SK-N-SH (cell line): ENCODE data around the gene MYO18A. TPM values are rescaled to one million over a fixed set of nuclear protein-coding genes. Genes with fewer than 3 reads are reported as not detected.

Experiments used
- CTCF ChIA-PET: fragments of 300-600, 350-600 bp; formaldehyde crosslinking; extraction: SDS; loops from one replicate; lab custom pipeline; 2021; lab: Yijun Ruan, JAX
- POLR2A ChIA-PET: fragments of 350-600 bp; sonication (Branson Sonifier 250); formaldehyde crosslinking; extraction: SDS; loops from one replicate; lab custom pipeline; 2020; ENCODE audit warnings: antibody characterized with exemption, inconsistent platforms; lab: Yijun Ruan, JAX
- DNase-seq: peaks from one replicate; pipeline ENCODE4 v3.0.0; 2012
- H2AFZ ChIP-seq: fragments of 200-600 bp; sonication (generic); 2 replicates; pipeline ENCODE4 v1.8.1; 2016; ENCODE audit warnings: antibody characterized with exemption, mild to moderate bottlenecking, low read depth
- H3F3A ChIP-seq: fragments of 200-600 bp; sonication (generic); replicated peaks from 2 replicates; pipeline ENCODE3; 2016; ENCODE audit warnings: antibody characterized with exemption, mild to moderate bottlenecking; ENCODE audit not compliant: insufficient read depth
- H3K27ac ChIP-seq, 2 experiments: fragments of 200-500 bp in 1 of 2; fragments of 200-600 bp in 1 of 2; sonication (Bioruptor generic) in 1 of 2; sonication (generic), shearing (Covaris generic) in 1 of 2; 2 replicates each; pipeline versions ENCODE4 v1.5.1 to v1.6.1; 2014 to 2016; ENCODE audit warnings: low read depth in 2 of 2, inconsistent platforms in 1 of 2, low read length in 1 of 2, mild to moderate bottlenecking in 1 of 2, mixed read lengths in 1 of 2
- H3K27me3 ChIP-seq: fragments of 200-600 bp; sonication (generic), shearing (Covaris generic); 2 replicates; pipeline ENCODE4 v1.6.1; 2016; ENCODE audit warnings: mixed run types; ENCODE audit not compliant: insufficient read depth
- H3K36me3 ChIP-seq, 2 experiments: fragments of 200-500 bp in 1 of 2; fragments of 200-600 bp in 1 of 2; sonication (Bioruptor generic) in 1 of 2; sonication (generic) in 1 of 2; replicated peaks in 1 of 2; 2 replicates each; pipeline versions ENCODE3 to v1.5.1; 2014 to 2016; ENCODE audit warnings: low read length in 1 of 2, mild to moderate bottlenecking in 1 of 2; ENCODE audit not compliant: insufficient read depth in 2 of 2, control insufficient read depth in 1 of 2
- H3K4me1 ChIP-seq, 2 experiments: fragments of 200-500 bp in 1 of 2; fragments of 200-600 bp in 1 of 2; sonication (Bioruptor generic) in 1 of 2; sonication (generic), shearing (Covaris generic) in 1 of 2; 2 replicates each; pipeline versions ENCODE4 v1.5.1 to v1.6.1; 2014 to 2016; ENCODE audit warnings: low read depth in 1 of 2, low read length in 1 of 2, mixed run types in 1 of 2; ENCODE audit not compliant: insufficient read depth in 2 of 2, control insufficient read depth in 1 of 2
- H3K4me2 ChIP-seq: fragments of 200-600 bp; sonication (generic), shearing (Covaris generic); 2 replicates; pipeline ENCODE4 v1.6.1; 2017; ENCODE audit warnings: mixed run types
- H3K4me3 ChIP-seq, 2 experiments: fragments of 200-500 bp in 1 of 2; fragments of 200-600 bp in 1 of 2; sonication (Bioruptor generic) in 1 of 2; sonication (generic), shearing (Covaris generic) in 1 of 2; 2 replicates each; pipeline versions ENCODE4 v1.5.1 to v1.8.1; 2014 to 2016; ENCODE audit warnings: low read depth in 2 of 2, inconsistent platforms in 1 of 2, low read length in 1 of 2, mild to moderate bottlenecking in 1 of 2, mixed read lengths in 1 of 2, moderate library complexity in 1 of 2
- H3K79me2 ChIP-seq: fragments of 200-600 bp; sonication (generic); 2 replicates; pipeline ENCODE4 v1.8.1; 2017; ENCODE audit warnings: mild to moderate bottlenecking; ENCODE audit not compliant: insufficient read depth
- H3K9ac ChIP-seq: fragments of 200-600 bp; sonication (generic); 2 replicates; pipeline ENCODE4 v1.6.1; 2017; ENCODE audit warnings: mixed run types
- H3K9me2 ChIP-seq: fragments of 200-600 bp; sonication (generic); 2 replicates; pipeline ENCODE4 v1.6.1; 2017; ENCODE audit warnings: mixed run types
- H3K9me3 ChIP-seq: fragments of 200-600 bp; sonication (generic); 2 replicates; pipeline ENCODE4 v1.6.1; 2017; ENCODE audit warnings: mixed run types, mild to moderate bottlenecking, moderate library complexity
- H4K20me1 ChIP-seq: fragments of 200-600 bp; sonication (generic); 2 replicates; pipeline ENCODE4 v1.6.1; 2017; ENCODE audit warnings: mild to moderate bottlenecking, mixed run types; ENCODE audit not compliant: insufficient read depth
- CHD2 ChIP-seq: fragments of 150-350 bp; IDR thresholded peaks from 2 replicates; pipeline ENCODE4 v1.6.1; 2018; ENCODE audit warnings: low read length; ENCODE audit not compliant: partially characterized antibody
- FOSL2 ChIP-seq: IDR thresholded peaks from 2 replicates; pipeline ENCODE4 v1.4.0; 2012; ENCODE audit warnings: low read depth, mild to moderate bottlenecking, moderate library complexity, borderline replicate concordance
- GABPA ChIP-seq: IDR thresholded peaks from 2 replicates; pipeline ENCODE4 v1.4.0; 2012; ENCODE audit warnings: low read depth, mild to moderate bottlenecking
- MEF2A ChIP-seq: IDR thresholded peaks from 2 replicates; pipeline ENCODE4 v1.4.0; 2012; ENCODE audit warnings: low read depth, borderline replicate concordance
- MXI1 ChIP-seq: IDR thresholded peaks from 2 replicates; pipeline ENCODE4 v1.6.1; 2012; ENCODE audit warnings: mild to moderate bottlenecking, low read depth, low read length, improper control_type of control experiment
- NFIC ChIP-seq: IDR thresholded peaks from 2 replicates; pipeline ENCODE4 v1.4.0; 2012; ENCODE audit warnings: borderline replicate concordance
- RCOR1 ChIP-seq: fragments of 150-350 bp; IDR thresholded peaks from 2 replicates; pipeline ENCODE4 v1.6.1; 2017; ENCODE audit warnings: antibody characterized with exemption, low read length
- RXRA ChIP-seq: IDR thresholded peaks from 2 replicates; pipeline ENCODE4 v1.4.0; 2012; ENCODE audit warnings: low read depth, mild to moderate bottlenecking, borderline replicate concordance
- SIN3A ChIP-seq: IDR thresholded peaks from 2 replicates; pipeline ENCODE4 v1.6.1; 2012; ENCODE audit warnings: low read depth, mild to moderate bottlenecking, low read length, moderate library complexity, borderline replicate concordance
- SMC3 ChIP-seq: IDR thresholded peaks from 2 replicates; pipeline ENCODE4 v1.6.1; 2012; ENCODE audit warnings: low read depth, low read length, improper control_type of control experiment
- TCF12 ChIP-seq: IDR thresholded peaks from 2 replicates; pipeline ENCODE4 v1.4.0; 2012
- YY1 ChIP-seq: IDR thresholded peaks from 2 replicates; pipeline ENCODE4 v1.4.0; 2012; ENCODE audit warnings: low read depth, mild to moderate bottlenecking
- WGBS: methylation state at CpG from one replicate; pipeline ENCODE4 v1.1.6; 2017; ENCODE audit warnings: low lambda C conversion rate; 5-methylcytosine and 5-hydroxymethylcytosine counted together
- polyA plus RNA-seq, 3 experiments: library from polyadenylated mRNA; depleted of rRNA; stranded (reverse); fragments of >200 nt; gene quantifications; 2 replicates each; pipeline ENCODE4 v1.2.3, GENCODE V29; 2012
- TF ChIP-seq, protein P1 (sequence below): IDR thresholded peaks from 2 replicates; pipeline ENCODE4 v1.4.0; 2012; ENCODE audit warnings: low read depth, borderline replicate concordance
- TF ChIP-seq, protein P2 (sequence below): IDR thresholded peaks from 2 replicates; pipeline ENCODE4 v1.6.1; 2012; ENCODE audit warnings: mild to moderate bottlenecking, low read depth, low read length, moderate library complexity
- TF ChIP-seq, protein P3 (sequence below): fragments of 200-600 bp; sonication (generic); IDR thresholded peaks from 2 replicates; pipeline ENCODE4 v1.6.1; 2017; ENCODE audit warnings: antibody characterized with exemption, mild to moderate bottlenecking, moderate library complexity

The MYO18A gene
- polyA plus RNA-seq, 1 of the 3 experiments (the other 2 are of a cell fraction): 6.6 TPM

DNA sequence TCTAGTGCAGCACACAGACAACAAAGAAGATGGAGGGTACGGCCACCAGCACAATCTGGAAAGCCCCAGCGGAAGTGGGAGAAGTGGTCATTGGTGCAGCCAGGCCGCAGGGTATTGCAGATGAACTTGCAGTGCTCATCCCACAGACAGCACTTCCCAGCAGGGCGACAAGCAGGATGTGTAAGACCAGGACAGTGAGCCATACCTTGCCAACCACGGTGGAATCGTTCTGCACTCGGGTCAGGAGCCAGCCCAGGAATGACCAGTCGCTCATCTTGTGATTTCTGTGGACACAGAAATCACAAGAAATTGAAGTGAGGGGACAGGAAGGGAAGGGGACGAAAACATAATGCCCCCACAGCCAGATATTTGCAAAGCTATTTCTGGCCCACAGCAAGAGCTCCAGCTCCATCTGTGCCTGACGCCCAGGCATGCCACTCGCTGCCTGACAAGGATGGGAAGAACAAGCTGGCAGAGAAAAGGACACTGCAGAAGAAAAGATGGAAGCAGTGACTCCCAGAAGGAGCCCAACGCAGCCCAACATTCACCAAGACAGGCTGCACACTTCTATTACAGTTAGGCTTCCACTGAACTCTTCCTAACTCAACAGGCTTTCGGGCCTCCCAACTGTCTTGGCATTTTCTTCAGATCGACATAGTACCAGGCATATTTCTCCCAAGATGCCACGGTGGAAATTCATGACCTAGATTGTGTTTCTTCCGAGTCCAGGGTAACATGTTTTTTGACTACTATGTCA is 17.5 kb upstream of the MYO18A start:
- no peak overlapping the region for H3K4me3 ChIP-seq
- no peaks in the 10 kb centered on the region; the same call in 1 of the 2 replicates for H3K27me3 ChIP-seq
- H3K36me3 ChIP-seq: no peaks in the 10 kb centered on the region
- H3K27ac ChIP-seq: no peak overlapping the region
- no peaks in the 10 kb centered on the region for H3K9me2 ChIP-seq
- no peak overlapping the region for H3K9ac ChIP-seq
- no peaks in the 10 kb centered on the region for H3K79me2 ChIP-seq
- H3K4me1 ChIP-seq: no peaks in the 10 kb centered on the region
- no peak overlapping the region for H3K4me2 ChIP-seq
- POLR2A ChIA-PET: no interaction called here
- H3F3A ChIP-seq: no peaks in the 10 kb centered on the region
- WGBS: 86% methylated on average over 16 of the region's 16 CpGs
- TF ChIP-seq MXI1: no peak
- no peak for TF ChIP-seq YY1
- TF ChIP-seq TCF12: no peak
- no peak for TF ChIP-seq CHD2
- no peak for TF ChIP-seq RXRA
- TF ChIP-seq SMC3: no peak
- TF ChIP-seq NFIC: no peak
- TF ChIP-seq GABPA: no peak
- no peak for TF ChIP-seq MEF2A
- TF ChIP-seq, protein P1, sequence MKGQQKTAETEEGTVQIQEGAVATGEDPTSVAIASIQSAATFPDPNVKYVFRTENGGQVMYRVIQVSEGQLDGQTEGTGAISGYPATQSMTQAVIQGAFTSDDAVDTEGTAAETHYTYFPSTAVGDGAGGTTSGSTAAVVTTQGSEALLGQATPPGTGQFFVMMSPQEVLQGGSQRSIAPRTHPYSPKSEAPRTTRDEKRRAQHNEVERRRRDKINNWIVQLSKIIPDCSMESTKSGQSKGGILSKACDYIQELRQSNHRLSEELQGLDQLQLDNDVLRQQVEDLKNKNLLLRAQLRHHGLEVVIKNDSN: no peak
- CTCF ChIA-PET: interaction anchor here (1.5 to 3.0 kb wide), 4 partner anchors 11 to 49 kb away, joined by 4 to 17 read pairs (median 8); partner anchors contain the start of gene MYO18A
- no peaks in the 10 kb centered on the region for H4K20me1 ChIP-seq
- H3K9me3 ChIP-seq: no peaks in the 10 kb centered on the region
- DNase-seq: no peak
- H2AFZ ChIP-seq: no peak overlapping the region

DNA sequence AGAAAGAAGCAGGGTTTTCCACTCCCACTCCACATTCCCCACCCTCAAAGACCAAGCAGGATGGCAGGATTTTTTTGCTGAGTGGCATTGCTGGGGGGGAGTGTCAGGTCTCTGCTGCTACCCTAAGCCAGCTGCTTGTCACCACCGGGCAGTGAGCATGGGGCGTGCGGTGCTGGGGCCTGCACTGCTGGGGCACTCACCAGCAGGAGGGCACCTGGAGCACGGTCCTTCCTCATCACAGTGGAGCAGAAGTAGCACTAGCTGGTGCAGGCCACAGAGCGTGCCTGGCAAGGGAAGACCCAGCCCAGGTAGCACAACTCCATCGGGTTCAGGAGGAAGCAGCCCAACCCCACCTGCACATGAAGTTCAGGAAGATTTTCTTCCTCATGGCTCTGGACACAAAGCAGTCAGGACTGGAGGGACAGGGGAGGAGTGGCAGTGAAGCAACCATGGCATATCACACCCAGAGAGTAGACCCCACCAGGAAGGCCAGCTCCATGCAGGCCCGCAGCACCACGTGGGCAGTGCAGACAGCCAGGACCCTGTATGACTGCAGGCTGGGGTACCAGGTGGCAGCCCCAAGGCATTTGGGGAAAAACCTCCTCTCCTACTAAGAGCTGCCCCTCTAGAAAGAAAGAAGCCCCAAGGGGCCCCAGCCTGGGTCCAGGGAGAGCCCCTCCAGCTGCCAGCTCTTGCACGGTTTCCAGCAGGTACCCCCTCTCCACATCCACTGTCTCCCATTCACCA is 16.7 kb upstream of the MYO18A start:
- H3K27ac ChIP-seq: no peak overlapping the region
- no peak overlapping the region for H3K4me3 ChIP-seq
- H3K27me3 ChIP-seq: no peaks in the 10 kb centered on the region; the same call in 1 of the 2 replicates
- H4K20me1 ChIP-seq: no peaks in the 10 kb centered on the region
- no peaks in the 10 kb centered on the region for H3K9me2 ChIP-seq
- no peak for TF ChIP-seq RCOR1
- no peak for TF ChIP-seq NFIC
- no peak for TF ChIP-seq FOSL2
- TF ChIP-seq, protein P2, sequence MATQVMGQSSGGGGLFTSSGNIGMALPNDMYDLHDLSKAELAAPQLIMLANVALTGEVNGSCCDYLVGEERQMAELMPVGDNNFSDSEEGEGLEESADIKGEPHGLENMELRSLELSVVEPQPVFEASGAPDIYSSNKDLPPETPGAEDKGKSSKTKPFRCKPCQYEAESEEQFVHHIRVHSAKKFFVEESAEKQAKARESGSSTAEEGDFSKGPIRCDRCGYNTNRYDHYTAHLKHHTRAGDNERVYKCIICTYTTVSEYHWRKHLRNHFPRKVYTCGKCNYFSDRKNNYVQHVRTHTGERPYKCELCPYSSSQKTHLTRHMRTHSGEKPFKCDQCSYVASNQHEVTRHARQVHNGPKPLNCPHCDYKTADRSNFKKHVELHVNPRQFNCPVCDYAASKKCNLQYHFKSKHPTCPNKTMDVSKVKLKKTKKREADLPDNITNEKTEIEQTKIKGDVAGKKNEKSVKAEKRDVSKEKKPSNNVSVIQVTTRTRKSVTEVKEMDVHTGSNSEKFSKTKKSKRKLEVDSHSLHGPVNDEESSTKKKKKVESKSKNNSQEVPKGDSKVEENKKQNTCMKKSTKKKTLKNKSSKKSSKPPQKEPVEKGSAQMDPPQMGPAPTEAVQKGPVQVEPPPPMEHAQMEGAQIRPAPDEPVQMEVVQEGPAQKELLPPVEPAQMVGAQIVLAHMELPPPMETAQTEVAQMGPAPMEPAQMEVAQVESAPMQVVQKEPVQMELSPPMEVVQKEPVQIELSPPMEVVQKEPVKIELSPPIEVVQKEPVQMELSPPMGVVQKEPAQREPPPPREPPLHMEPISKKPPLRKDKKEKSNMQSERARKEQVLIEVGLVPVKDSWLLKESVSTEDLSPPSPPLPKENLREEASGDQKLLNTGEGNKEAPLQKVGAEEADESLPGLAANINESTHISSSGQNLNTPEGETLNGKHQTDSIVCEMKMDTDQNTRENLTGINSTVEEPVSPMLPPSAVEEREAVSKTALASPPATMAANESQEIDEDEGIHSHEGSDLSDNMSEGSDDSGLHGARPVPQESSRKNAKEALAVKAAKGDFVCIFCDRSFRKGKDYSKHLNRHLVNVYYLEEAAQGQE: no peak
- no peak for TF ChIP-seq SIN3A
- TF ChIP-seq, protein P3, sequence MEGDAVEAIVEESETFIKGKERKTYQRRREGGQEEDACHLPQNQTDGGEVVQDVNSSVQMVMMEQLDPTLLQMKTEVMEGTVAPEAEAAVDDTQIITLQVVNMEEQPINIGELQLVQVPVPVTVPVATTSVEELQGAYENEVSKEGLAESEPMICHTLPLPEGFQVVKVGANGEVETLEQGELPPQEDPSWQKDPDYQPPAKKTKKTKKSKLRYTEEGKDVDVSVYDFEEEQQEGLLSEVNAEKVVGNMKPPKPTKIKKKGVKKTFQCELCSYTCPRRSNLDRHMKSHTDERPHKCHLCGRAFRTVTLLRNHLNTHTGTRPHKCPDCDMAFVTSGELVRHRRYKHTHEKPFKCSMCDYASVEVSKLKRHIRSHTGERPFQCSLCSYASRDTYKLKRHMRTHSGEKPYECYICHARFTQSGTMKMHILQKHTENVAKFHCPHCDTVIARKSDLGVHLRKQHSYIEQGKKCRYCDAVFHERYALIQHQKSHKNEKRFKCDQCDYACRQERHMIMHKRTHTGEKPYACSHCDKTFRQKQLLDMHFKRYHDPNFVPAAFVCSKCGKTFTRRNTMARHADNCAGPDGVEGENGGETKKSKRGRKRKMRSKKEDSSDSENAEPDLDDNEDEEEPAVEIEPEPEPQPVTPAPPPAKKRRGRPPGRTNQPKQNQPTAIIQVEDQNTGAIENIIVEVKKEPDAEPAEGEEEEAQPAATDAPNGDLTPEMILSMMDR: no peak
- no peak for DNase-seq
- H3K36me3 ChIP-seq: no peaks in the 10 kb centered on the region
- no peaks in the 10 kb centered on the region for H3K4me1 ChIP-seq
- no peaks in the 10 kb centered on the region for H3K79me2 ChIP-seq
- H2AFZ ChIP-seq: no peak overlapping the region
- H3F3A ChIP-seq: no peaks in the 10 kb centered on the region
- WGBS: 72% methylated on average over 5 of the region's 9 CpGs
- POLR2A ChIA-PET: no interaction called here
- H3K4me2 ChIP-seq: no peak overlapping the region
- H3K9ac ChIP-seq: no peak overlapping the region
- CTCF ChIA-PET: interaction anchor here (1.1 to 7.8 kb wide), 6 partner anchors 11 to 53 kb away, joined by 4 to 55 read pairs (median 8); partner anchors contain the start of gene MYO18A
- H3K9me3 ChIP-seq: no peaks in the 10 kb centered on the region
